ENCODE results near the gene RHBDL1.

RHBDL1 gene

DNA sequence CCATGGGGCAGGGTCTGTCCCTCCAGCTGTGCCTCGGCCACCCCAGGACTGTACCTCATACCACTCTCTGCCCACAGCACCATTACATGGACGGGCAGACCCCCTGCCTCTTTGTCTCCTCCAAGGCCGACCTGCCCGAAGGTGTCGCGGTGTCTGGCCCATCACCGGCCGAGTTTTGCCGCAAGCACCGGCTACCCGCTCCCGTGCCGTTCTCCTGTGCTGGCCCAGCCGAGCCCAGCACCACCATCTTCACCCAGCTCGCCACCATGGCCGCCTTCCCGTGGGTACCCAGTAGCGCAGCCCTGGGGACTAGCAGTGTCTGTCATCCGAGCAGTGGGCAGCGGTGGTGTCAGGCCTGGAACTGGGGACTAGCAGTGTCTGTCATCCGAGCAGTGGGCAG is 2.6 kb upstream of the RHBDL1 start:
- no peak for DNase-seq (ENCODE audit: low read depth in 2 of 3, low spot score in 2 of 3)

DNA sequence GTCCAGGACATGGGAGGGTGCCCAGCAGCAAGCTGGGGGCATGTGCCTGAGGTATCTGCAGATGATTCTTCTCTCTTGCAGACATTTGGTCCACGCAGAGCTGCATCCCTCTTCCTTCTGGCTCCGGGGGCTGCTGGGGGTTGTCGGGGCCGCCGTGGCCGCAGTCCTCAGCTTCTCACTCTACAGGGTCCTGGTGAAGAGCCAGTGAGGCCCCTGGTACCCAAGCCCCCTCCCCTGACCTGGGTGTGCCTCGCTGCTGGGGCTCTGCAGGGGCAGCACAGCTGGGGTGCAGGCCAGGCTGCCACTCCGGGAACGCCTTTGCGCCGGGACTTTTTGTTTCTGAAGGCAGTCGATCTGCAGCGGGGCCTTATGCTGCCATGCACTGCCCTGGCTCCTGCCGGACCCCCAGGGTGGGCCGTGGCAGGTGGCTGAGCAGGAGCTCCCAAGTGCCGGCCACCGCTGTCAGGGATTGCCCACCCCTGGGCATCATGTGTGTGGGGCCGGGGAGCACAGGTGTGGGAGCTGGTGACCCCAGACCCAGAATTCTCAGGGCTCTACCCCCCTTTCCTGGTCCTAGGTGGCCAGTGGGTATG is 2.0 kb upstream of the RHBDL1 start:
- no peak for DNase-seq (ENCODE audit: low read depth in 2 of 3, low spot score in 2 of 3)

DNA sequence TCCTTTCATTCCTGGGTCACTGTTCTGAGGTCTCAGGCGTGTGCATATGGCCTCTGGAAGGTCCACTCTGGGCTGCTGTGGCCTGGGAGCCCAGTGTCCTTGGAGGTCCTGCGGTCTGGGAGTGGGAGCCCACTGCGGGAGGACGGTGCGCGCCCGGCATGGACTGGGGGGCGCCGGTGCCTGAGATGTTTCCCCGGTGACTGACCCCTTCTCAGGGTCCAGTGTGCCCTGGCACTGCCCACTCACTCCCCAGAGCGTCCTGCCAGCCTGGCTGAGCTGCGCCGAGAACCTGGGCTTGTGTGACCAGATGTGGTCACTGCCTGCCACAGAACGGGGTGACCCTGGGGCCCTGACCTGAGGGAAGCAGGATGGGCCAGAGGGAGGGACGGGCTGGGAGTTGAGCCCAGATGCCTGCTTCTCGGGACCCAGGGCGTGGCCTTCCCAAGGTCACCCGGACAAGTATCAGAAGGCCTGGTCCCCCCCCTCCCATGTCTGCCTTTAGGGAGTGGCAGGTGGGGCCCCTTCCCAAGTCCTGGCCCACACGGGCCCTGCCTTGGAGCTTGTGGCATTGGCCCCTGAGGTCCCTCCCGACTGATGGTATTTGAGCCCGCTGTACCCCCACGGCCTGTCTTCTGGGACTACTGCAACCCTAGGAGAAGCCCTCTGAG is 1.1 kb upstream of the RHBDL1 start:
- DNase-seq (ENCODE audit: low read depth in 2 of 3, low spot score in 2 of 3): no peak

DNA sequence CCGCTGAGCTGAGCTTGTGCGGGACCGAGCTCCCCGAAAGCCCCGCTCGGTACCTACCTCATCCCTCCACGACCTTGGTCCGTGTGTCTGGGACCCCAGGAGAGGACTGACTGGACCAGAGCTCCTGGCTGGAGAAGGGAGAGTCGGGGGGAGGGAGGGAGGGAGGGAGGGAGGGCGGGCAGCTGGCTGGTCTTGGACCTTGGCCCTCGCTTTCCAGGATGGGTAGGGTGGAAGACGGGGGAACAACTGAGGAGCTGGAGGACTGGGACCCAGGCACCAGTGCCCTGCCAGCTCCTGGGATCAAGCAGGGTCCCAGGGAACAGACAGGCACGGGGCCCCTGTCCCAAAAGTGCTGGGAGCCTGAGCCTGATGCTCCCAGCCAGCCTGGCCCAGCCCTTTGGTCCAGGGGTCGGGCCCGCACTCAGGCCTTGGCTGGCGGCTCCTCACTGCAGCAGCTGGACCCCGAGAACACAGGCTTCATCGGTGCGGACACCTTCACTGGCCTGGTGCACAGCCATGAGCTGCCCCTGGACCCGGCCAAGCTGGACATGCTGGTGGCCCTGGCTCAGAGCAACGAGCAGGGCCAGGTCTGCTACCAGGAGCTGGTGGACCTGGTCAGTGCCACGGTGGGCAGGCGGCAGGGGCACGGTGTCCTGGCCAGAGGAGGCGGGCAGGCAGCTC is 553 bp downstream of the RHBDL1 start:
- no peak for DNase-seq (ENCODE audit: low read depth in 2 of 3, low spot score in 2 of 3)

DNA sequence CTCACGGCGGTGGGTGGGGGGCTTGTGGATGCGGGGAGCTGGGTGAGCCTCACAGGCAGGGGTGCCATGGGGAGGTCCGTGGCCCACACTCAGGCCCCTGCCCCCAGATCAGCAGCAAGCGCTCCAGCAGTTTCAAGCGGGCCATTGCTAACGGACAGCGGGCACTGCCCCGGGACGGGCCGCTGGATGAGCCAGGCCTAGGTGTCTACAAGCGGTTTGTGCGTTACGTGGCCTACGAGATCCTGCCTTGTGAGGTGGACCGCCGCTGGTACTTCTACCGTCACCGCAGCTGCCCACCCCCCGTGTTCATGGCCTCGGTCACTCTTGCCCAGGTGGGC is 1.1 kb downstream of the RHBDL1 start:
- DNase-seq (ENCODE audit: low read depth in 2 of 3, low spot score in 2 of 3): no peak

DNA sequence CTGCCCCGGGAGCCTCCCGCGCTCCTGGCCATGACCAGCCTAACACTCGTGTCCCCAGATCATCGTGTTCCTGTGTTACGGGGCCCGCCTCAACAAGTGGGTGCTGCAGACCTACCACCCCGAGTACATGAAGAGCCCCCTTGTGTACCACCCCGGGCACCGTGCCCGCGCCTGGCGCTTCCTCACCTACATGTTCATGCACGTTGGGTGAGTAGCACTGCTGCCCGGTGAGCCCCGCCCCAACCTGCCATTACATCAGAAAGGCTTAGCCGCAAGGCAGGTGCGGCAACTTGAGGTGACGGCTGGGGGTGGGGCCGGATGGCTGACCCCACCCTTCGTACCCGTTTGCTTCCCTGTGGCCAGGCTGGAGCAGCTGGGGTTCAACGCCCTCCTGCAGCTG is 1.4 kb downstream of the RHBDL1 start:
- no peak for DNase-seq (ENCODE audit: low read depth in 2 of 3, low spot score in 2 of 3)

DNA sequence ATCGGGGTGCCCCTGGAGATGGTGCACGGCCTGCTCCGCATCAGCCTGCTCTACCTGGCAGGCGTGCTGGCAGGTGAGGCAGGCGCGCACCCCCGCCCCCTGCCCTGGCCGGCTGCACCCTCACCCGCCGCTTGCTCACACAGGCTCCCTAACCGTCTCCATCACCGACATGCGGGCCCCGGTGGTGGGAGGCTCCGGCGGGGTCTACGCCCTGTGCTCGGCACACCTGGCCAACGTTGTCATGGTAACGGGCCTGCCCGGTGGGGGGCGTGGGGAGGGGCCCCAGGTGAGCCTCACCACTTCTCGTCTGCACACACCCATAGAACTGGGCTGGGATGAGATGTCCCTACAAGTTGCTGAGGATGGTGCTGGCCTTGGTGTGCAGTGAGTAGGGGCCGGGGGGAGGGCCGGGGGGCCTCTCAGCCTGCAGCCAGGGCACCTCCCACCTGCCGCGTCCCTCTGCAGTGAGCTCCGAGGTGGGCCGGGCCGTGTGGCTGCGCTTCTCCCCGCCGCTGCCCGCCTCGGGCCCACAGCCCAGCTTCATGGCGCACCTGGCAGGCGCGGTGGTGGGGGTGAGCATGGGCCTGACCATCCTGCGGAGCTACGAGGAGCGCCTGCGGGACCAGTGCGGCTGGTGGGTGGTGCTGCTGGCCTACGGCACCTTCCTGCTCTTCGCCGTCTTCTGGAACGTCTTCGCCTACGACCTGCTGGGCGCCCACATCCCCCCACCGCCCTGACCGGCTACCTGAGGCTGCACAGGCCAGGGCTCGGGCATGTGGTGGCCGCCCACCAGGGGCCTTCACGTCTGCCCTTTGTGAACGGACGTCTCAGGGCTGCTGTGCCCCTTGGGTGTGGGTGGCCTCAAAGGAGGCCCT is 2.1 kb downstream of the RHBDL1 start:
- DNase-seq (ENCODE audit: low read depth in 2 of 3, low spot score in 2 of 3): no peak

DNA sequence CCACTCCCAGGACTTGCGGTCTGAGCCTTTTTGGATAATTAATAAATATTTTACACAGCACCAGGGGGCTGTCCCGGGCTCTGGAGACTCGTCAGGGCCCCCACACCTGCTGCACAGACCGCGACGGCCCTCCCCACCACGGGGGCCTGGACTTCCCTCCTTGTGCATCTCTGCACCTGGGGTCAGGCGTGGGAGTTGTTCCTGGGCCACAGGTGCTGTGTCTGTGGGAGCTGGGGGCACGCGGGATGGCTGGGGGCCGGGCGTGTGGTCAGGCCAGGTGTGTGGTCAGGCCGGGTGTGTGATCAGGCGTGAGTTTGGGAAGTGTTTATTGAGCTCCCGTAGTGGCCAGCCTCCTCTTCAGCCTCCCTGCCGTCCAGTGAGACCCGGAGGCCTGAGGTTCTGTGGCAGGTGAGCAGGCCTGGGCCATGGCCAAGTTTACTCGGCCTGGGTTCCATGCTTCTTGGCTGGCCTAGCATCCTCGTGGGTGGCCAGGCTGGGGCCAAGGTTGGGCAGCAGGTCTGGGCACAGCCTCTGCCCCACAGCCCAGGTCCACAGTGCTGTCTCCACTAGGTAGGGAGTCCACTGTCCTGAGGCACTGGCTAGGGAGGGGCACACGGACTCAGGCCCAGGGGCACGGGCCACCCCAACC is 2.9 kb downstream of the RHBDL1 start:
- DNase-seq (ENCODE audit: low read depth in 2 of 3, low spot score in 2 of 3): no peak

DNA sequence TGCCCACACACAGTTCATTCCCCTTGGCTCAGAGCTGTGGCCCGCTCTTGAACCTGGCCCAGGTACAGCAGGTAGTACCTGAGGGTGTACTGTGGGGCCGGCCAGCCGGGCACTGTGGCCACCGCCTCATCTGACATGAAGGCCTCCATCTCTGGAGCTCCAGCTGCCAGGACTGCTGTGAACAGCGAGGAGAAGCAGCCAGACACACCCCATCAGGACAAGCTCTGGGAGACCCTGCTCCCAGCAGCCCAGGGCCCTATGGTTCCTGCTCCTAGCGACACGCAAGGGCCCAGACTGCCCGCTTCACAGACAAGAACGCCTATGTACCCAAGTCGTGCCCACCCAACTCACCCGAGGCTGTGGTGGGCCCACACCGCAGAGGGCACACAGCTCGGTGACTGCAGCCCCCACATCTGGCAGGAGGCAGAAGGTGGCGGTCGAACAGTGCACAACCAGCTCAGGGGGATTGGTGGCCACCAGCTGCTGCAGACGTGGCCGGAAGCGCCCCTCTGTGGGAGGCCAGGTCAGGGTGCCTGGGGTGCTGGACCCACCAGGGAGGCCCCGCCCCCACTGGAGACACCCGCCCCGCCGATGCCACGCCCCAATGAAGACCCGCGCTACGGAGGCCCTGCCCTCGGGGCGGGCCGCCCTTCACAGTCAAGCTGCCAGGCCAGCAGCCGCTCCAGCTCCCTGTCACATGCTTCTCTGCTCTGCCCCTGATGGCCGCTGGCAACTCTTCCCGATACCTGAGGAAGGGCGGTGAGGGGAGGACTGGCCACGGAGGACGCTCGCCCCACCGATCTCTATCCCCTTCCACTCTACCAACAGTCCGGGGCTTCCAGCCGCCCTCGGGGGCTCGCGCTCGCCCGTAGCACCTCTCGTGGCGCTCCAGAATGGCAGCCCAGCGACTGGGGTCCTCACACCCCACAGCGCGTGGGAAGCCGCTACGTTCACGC is 3.7 kb downstream of the RHBDL1 start:
- no peak for DNase-seq (ENCODE audit: low read depth in 2 of 3, low spot score in 2 of 3)

DNA sequence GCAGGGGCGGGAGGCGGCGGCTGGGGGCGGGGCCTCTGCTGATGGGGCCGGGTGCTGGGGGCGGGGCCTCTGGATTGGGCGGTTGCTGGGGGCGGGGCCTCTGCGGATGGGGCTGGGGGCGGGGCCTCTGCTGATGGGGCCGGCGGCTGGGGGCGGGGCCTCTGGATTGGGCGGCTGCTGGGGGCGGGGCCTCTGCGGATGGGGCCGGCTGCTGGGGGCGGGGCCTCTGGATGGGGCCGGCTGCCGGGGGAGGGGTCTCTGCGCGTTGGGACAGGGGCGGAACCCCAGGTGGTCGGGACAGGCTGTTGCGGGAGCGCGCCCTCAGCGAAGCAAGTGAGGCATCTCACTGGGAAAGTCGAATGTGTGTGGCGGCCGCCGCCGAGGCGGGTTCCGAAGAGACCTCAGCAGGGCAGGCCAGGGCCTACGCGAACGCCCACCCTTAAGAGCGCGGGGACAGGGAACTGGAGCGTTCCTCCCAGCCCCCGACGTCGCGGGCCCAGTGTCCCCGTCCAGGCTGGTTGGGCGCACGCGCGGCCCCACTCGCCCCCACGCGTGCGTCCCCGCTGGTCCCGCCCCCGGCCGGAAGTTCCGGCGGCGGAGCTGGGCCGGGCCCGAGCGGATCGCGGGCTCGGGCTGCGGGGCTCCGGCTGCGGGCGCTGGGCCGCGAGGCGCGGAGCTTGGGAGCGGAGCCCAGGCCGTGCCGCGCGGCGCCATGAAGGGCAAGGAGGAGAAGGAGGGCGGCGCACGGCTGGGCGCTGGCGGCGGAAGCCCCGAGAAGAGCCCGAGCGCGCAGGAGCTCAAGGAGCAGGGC is 4.5 kb downstream of the RHBDL1 start, which contains the start of gene STUB1:
TSS of gene STUB1 (plus strand) at position 597 of the 811 bp plus-strand sequence. CDS start at position 713, 116 bp downstream.
- peak; percentile 77 to 81 (median 79) for DNase-seq (ENCODE audit: low read depth in 2 of 3, low spot score in 2 of 3)

DNA sequence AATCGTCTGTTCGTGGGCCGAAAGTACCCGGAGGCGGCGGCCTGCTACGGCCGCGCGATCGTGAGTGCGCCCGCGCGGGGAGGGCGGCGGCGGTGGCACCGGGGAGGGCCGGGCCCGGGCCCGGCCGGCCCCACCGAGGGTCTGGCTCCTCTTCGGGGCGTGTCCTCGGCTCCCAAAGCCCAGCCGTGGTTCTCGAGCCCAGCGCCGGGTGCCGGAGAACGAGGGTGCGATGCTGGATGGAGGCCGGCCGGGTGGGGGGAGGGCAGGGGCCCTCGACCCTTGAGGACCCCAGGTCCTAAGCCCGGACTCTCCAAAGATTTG is 5.1 kb downstream of the RHBDL1 start:
- DNase-seq (ENCODE audit: low read depth in 2 of 3, low spot score in 2 of 3): no peak

DNA sequence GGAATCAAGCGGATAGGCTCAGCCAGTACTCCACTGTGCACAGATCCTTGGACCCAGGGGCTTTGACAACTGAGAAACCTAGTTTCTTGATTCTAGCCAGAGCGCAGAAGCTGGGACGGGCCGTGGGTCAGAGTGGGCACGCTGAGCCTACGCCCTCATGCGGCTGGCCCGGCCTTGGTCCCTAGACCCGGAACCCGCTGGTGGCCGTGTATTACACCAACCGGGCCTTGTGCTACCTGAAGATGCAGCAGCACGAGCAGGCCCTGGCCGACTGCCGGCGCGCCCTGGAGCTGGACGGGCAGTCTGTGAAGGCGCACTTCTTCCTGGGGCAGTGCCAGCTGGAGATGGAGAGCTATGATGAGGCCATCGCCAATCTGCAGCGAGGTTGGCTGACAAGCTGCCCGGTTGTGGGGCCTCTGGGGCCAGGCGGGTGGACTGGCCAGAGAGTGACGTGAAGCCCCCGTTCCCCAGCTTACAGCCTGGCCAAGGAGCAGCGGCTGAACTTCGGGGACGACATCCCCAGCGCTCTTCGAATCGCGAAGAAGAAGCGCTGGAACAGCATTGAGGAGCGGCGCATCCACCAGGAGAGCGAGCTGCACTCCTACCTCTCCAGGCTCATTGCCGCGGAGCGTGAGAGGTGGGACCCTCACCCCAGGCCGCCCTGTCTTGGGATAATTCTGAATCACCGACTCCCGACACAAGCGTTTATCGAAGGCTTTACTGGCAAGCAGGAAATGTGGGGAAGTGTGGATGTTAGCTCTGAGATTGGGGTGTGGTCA is 5.7 kb downstream of the RHBDL1 start:
- no peak for DNase-seq (ENCODE audit: low read depth in 2 of 3, low spot score in 2 of 3)

DNA sequence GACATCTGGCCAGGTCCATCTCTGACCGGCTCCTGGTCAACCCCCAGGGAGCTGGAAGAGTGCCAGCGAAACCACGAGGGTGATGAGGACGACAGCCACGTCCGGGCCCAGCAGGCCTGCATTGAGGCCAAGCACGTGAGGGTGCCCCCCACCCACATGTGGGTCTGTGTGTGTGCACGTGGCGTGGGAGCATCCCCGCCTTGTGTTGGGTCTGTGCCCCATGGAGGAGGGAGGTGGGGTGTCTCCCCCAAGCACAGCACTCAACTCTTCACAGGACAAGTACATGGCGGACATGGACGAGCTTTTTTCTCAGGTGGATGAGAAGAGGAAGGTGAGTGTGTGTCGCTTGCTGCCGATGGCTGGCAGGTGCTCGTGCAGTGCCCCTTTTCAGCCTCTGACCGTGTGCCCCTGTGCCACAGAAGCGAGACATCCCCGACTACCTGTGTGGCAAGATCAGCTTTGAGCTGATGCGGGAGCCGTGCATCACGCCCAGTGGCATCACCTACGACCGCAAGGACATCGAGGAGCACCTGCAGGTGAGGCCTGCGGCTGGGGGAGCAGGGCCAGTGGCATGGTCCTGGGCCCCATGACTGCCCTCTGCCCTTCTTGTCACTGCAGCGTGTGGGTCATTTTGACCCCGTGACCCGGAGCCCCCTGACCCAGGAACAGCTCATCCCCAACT is 6.4 kb downstream of the RHBDL1 start:
- no peak for DNase-seq (ENCODE audit: low read depth in 2 of 3, low spot score in 2 of 3)

DNA sequence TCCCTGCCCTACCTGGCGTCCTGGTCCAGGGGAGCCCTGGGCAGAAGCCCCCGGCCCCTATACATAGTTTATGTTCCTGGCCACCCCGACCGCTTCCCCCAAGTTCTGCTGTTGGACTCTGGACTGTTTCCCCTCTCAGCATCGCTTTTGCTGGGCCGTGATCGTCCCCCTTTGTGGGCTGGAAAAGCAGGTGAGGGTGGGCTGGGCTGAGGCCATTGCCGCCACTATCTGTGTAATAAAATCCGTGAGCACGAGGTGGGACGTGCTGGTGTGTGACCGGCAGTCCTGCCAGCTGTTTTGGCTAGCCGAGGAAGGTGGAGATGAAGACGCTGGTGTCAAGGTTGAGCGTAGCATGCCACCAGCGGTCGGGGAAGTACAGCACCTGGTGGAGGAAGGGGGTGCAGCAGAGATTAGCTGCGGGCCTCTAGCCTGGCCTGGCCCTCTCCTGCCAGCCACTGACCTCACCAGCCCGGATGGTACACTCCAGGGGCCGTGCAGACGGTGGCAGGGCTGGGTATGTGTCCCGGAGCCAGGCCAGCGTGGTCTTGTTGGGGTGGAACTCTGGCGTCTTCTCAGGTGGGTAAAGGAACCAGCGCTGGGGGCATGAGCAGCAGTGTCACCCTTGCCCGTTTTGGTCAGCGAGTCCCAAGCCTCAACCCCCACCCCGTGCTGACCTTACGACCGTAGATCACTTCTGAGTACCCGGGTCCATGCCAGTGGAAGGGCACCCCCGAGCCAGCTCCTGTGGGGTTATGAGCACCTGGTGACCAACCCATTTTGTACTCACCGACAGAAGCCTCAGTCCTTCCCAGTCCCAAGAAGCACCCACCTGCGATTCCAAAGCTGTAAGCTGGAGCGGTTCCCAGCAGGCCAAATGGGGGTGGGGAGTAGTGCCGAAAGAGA is 7.3 kb downstream of the RHBDL1 start:
- DNase-seq (ENCODE audit: low read depth in 2 of 3, low spot score in 2 of 3): no peak

DNA sequence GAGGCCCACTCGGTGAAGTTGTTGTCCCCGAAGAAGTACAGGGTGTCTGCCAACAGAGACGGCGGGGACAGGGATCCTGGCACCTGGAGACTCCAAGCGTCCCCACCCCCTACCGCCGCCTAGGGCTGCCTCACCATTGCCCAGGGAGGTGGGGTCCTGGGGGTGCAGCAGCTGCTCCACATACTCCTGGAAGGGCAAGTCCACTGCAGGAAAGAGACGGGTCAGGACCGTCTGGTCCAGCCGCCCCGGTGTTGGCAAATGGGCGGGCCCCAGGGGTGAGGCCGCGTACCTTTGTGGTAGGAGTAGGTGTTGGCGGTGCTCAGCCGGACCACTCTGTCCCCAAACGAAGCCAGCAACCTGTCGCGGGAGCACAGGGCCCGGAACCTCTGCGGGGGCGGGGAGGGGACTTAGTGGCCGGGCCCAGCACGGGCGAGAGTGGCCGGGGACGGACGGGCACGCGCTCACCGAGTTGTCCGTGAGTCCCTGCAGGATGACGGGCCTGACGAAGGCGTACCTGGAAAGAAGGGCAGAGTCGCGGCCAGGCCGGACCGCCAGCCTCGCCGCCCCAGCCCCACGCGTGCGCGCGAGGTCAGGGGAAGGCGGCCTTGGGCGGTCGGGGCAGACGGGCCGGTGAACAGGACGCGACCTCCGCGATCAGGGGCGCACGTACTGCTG is 8.1 kb downstream of the RHBDL1 start:
- no peak for DNase-seq (ENCODE audit: low read depth in 2 of 3, low spot score in 2 of 3)

DNA sequence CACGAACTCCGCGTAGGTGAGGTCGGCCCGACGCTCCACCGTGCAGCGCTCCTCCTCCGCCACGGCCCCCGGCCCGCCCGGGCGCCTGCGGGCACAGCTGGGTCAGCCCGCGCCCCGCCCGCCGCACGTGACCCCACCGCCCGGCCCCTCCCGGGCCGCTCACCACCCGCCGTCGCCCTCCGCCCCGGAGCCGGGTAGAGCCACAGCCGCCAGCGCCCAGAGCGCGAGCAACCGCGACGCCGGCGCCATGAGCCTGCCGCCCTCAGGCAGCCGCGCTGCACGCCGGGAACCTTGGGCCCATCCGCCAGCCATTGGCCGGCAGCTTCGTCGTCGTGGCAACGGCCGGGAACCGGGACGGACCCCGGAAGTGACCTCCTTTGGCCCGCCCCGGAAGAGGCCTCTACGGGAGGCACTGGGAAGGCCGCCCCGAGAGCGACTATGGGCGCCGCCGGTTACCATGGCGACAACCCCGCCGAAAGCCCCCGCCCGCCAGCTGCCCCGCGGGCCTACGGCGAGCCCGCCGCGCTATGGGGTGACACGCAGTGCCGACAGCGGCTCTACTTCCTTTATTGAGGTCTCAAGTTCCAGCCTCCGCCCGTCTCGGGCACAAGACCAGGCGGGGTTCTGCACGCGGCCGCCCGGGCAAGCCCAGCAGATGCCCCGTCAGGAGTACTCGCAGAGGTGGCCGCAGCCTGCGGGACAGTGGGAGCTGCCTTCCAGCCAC is 8.8 kb downstream of the RHBDL1 start, which contains the start of gene JMJD8:
TSS of gene JMJD8 (minus strand) at position 264 of the 724 bp plus-strand sequence. CDS start at position 249, 15 bp downstream.
- peak; percentile 90 to 96 (median 92) for DNase-seq (ENCODE audit: low read depth in 2 of 3, low spot score in 2 of 3)

Data from activated CD8-positive, alpha-beta memory T cell treated with anti-CD3 and anti-CD28 coated beads for 48 hours (primary cell).